Measurements from ENCODE around the gene PRIMA1. TPM values are rescaled to one million over a fixed set of nuclear protein-coding genes. Genes with fewer than 3 reads are reported as not detected.

Gene PRIMA1
- 1.0 and 1.1 TPM in 2 replicates for total RNA-seq (2022)
- percentile 26 among the genes with signal in this experiment for Bru-seq, nascent RNA
- percentile 25 among the genes with signal in this experiment for BruChase-seq, experiment 1, labeled RNA remaining after a 2-hour chase
- percentile 27 among the genes with signal in this experiment for BruChase-seq, experiment 2, labeled RNA remaining after a 6-hour chase
- long read RNA-seq: 0 reads

GRCh38 chr14:93788293-93788542 is at the start of gene PRIMA1:
Gene PRIMA1, minus strand, starts transcription at chr14:93788485. Its CDS starts 767 bp downstream, at chr14:93787718.
- Mint-ChIP-seq H3K27me3 (ENCODE audit: insufficient read depth, unreplicated experiment) (peaks cover 4% of the 10 kb centered on the region), H3K9me3 (ENCODE audit: unreplicated experiment) (no peaks in the 10 kb centered on the region), H3K4me1 (ENCODE audit: low read depth, unreplicated experiment) (no peaks in the 10 kb centered on the region), H3K4me3 (ENCODE audit: unreplicated experiment) (peak within 1 kb of the TSS; percentile 71), H3K27ac (ENCODE audit: unreplicated experiment) (no peak within 1 kb of the TSS), H3K36me3 (ENCODE audit: insufficient read depth, unreplicated experiment) (no peaks in the 10 kb centered on the region)
- Histone ChIP-seq H3K4me1 (0 out of 2 replicates have a peak, but pooled peaks cover 4% of the 10 kb centered on the region), H3K4me3 (ENCODE audit: low read depth, low read length) (peak within 1 kb of the TSS; percentile 46), H3K27me3 (replicated peaks; ENCODE audit: control insufficient read depth, insufficient read depth, low read length) (no peaks in the 10 kb centered on the region), H3K36me3 (ENCODE audit: control insufficient read depth, insufficient read depth, low read length) (no peaks in the 10 kb centered on the region), H3K9me3 (no peaks in the 10 kb centered on the region)
- TF ChIP-seq CTCF (IDR thresholded peaks at IDR 0.05; ENCODE audit: insufficient read depth in 1 of 2, low read depth in 1 of 2, low read length in 1 of 2, severe bottlenecking in 1 of 2, unreplicated experiment in 1 of 2): no peak
- ChIA-PET CTCF (no interaction called here), POLR2A (no interaction called here)
- BruUV-seq (replicated peaks): no TSS peak
- intact Hi-C loops (cut with micrococcal nuclease; ENCODE audit: unreplicated experiment): no loop called here
- no peak for DNase-seq

GRCh38 chr14:93834699-93835371 is 46.5 kb upstream of the PRIMA1 start:
- Histone ChIP-seq H3K4me3 (ENCODE audit: low read depth, low read length) (no peak overlapping the region), H3K27me3 (replicated peaks; ENCODE audit: control insufficient read depth, insufficient read depth, low read length) (no peaks in the 10 kb centered on the region), H3K9me3 (no peaks in the 10 kb centered on the region), H3K36me3 (ENCODE audit: control insufficient read depth, insufficient read depth, low read length) (no peaks in the 10 kb centered on the region), H3K4me1 (no peaks in the 10 kb centered on the region)
- CTCF ChIA-PET: no interaction called here
- no peak for DNase-seq
- Mint-ChIP-seq H3K4me3 (ENCODE audit: unreplicated experiment) (no peak overlapping the region), H3K9me3 (ENCODE audit: unreplicated experiment) (no peaks in the 10 kb centered on the region), H3K27me3 (ENCODE audit: insufficient read depth, unreplicated experiment) (peaks cover 20% of the 10 kb centered on the region), H3K27ac (ENCODE audit: unreplicated experiment) (no peak overlapping the region), H3K4me1 (ENCODE audit: low read depth, unreplicated experiment) (no peaks in the 10 kb centered on the region), H3K36me3 (ENCODE audit: insufficient read depth, unreplicated experiment) (no peaks in the 10 kb centered on the region)
- intact Hi-C loops (cut with micrococcal nuclease; ENCODE audit: unreplicated experiment): no loop called here
- no TSS peak for BruUV-seq (replicated peaks)
- POLR2A ChIA-PET: no interaction called here
- no peak for TF ChIP-seq CTCF (IDR thresholded peaks at IDR 0.05; ENCODE audit: insufficient read depth in 1 of 2, low read depth in 1 of 2, low read length in 1 of 2, severe bottlenecking in 1 of 2, unreplicated experiment in 1 of 2)

GRCh38 chr14:93832665-93833064 is 44.4 kb upstream of the PRIMA1 start:
- CTCF ChIA-PET: no interaction called here
- no peaks in the 10 kb centered on the region for H3K4me1 Mint-ChIP-seq (ENCODE audit: low read depth, unreplicated experiment)
- no peaks in the 10 kb centered on the region for H3K4me1 ChIP-seq
- POLR2A ChIA-PET: no interaction called here
- no peaks in the 10 kb centered on the region for H3K9me3 Mint-ChIP-seq (ENCODE audit: unreplicated experiment)
- intact Hi-C loops (cut with micrococcal nuclease; ENCODE audit: unreplicated experiment): no loop called here
- no TSS peak for BruUV-seq (replicated peaks)
- H3K4me3 ChIP-seq (ENCODE audit: low read depth, low read length): no peak overlapping the region
- no peaks in the 10 kb centered on the region for H3K36me3 ChIP-seq (ENCODE audit: control insufficient read depth, insufficient read depth, low read length)
- no peak for DNase-seq
- no peaks in the 10 kb centered on the region for H3K27me3 ChIP-seq (replicated peaks; ENCODE audit: control insufficient read depth, insufficient read depth, low read length)
- H3K27me3 Mint-ChIP-seq (ENCODE audit: insufficient read depth, unreplicated experiment): peaks cover 20% of the 10 kb centered on the region
- no peak for TF ChIP-seq CTCF (IDR thresholded peaks at IDR 0.05; ENCODE audit: insufficient read depth in 1 of 2, low read depth in 1 of 2, low read length in 1 of 2, severe bottlenecking in 1 of 2, unreplicated experiment in 1 of 2)
- no peak overlapping the region for H3K27ac Mint-ChIP-seq (ENCODE audit: unreplicated experiment)
- no peak overlapping the region for H3K4me3 Mint-ChIP-seq (ENCODE audit: unreplicated experiment)
- H3K9me3 ChIP-seq: no peaks in the 10 kb centered on the region
- no peaks in the 10 kb centered on the region for H3K36me3 Mint-ChIP-seq (ENCODE audit: insufficient read depth, unreplicated experiment)
